Thoracic aorta (tissue), 2 donors: ENCODE measurements around the gene LRRC8A. TPM values are rescaled to one million over a fixed set of nuclear protein-coding genes. Genes with fewer than 3 reads are reported as not detected.

Experiments
- ATAC-seq: fragments of 150-250 bp; one replicate; pipeline ENCODE4 v1.8.0; 2017; ENCODE audit warnings: low read depth; ENCODE audit not compliant: insufficient number of reproducible peaks, low FRiP score
- DNase-seq: peaks from one replicate; pipeline ENCODE4 v3.0.0-alpha.2; 2020; ENCODE audit warnings: low spot score
- H3K27ac ChIP-seq, 2 donors: fragments of 200-600 bp; sonication (generic); 1 replicate in 1 of 2; 2 replicates in 1 of 2; pipeline ENCODE4 v1.5.1; 2016; ENCODE audit warnings: mild to moderate bottlenecking in 2 of 2, moderate library complexity in 2 of 2
- H3K27me3 ChIP-seq: fragments of 200-600 bp; sonication (generic); replicated peaks from 2 replicates; pipeline ENCODE4 v1.6.0; 2016; ENCODE audit warnings: mild to moderate bottlenecking; ENCODE audit not compliant: insufficient read depth
- H3K36me3 ChIP-seq: fragments of 200-600 bp; sonication (generic); one replicate; pipeline ENCODE4 v1.5.1; 2016
- H3K4me1 ChIP-seq, 2 donors: fragments of 200-600 bp; sonication (generic); 1 replicate in 1 of 2; 2 replicates in 1 of 2; pipeline versions ENCODE4 v1.5.1 to v1.6.0; 2016; ENCODE audit warnings: low read depth in 2 of 2, mild to moderate bottlenecking in 1 of 2; ENCODE audit not compliant: control insufficient read depth in 1 of 2
- H3K4me3 ChIP-seq: fragments of 200-600 bp; sonication (generic); 2 replicates; pipeline ENCODE4 v1.5.1; 2016; ENCODE audit warnings: mild to moderate bottlenecking
- H3K9me3 ChIP-seq: fragments of 200-600 bp; sonication (generic); 2 replicates; pipeline ENCODE4 v1.5.1; 2016
- total RNA-seq, 2 donors: library from RNA; depleted of rRNA; stranded (reverse); fragments of >200 nt; gene quantifications; one replicate each; pipeline versions ENCODE4 v1.1.0 to v1.2.3, GENCODE V29; 2016
- TF ChIP-seq, protein P1 (sequence below): fragments of 200-600 bp; sonication (generic); IDR thresholded peaks from one replicate; pipeline ENCODE4 v1.5.1; 2019; ENCODE audit warnings: antibody characterized with exemption

LRRC8A gene
- total RNA-seq, 2 donors from 2014 or later, result 125 to 161 TPM

GRCh38 chr9:128917151-128917849, 35.4 kb downstream of the LRRC8A start:
- no peak for ATAC-seq
- Histone ChIP-seq H3K27ac (peak overlapping the region; percentile 96), H3K36me3 (peaks cover 24% of the 10 kb centered on the region), H3K4me3 (no peak overlapping the region), H3K27me3 (no peaks in the 10 kb centered on the region), H3K4me1 (peaks cover 72 to 95% of the 10 kb centered on the region in 2 donors), H3K9me3 (no peaks in the 10 kb centered on the region)
- DNase-seq, result peak; percentile 55
- TF ChIP-seq, protein P1, sequence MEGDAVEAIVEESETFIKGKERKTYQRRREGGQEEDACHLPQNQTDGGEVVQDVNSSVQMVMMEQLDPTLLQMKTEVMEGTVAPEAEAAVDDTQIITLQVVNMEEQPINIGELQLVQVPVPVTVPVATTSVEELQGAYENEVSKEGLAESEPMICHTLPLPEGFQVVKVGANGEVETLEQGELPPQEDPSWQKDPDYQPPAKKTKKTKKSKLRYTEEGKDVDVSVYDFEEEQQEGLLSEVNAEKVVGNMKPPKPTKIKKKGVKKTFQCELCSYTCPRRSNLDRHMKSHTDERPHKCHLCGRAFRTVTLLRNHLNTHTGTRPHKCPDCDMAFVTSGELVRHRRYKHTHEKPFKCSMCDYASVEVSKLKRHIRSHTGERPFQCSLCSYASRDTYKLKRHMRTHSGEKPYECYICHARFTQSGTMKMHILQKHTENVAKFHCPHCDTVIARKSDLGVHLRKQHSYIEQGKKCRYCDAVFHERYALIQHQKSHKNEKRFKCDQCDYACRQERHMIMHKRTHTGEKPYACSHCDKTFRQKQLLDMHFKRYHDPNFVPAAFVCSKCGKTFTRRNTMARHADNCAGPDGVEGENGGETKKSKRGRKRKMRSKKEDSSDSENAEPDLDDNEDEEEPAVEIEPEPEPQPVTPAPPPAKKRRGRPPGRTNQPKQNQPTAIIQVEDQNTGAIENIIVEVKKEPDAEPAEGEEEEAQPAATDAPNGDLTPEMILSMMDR, result no peak

DNA sequence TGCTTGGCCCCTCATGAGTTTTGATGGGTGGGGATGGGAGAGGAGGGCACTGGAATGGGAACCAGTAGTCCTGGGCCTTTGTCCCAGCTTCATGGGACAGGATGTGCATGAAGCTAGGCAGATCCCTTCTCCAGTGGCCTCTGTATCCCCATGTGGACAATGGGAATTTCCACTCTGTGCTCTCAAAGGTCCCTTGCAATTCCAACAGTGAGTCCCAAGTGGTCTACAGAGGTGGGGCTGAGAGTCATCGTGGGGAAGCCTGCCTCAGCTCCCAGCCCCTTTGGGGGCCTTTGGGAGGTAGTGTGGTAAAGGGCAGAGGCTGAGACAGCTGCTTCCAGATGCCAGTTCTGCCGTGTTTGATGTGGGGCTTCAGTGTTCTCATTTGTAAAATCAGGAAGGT, 37.0 kb downstream of the LRRC8A start:
- H3K27ac ChIP-seq, result peak overlapping the region; percentile 88 to 96
- no peak overlapping the region for H3K4me3 ChIP-seq
- H3K9me3 ChIP-seq, result no peaks in the 10 kb centered on the region
- H3K27me3 ChIP-seq, result no peaks in the 10 kb centered on the region
- H3K36me3 ChIP-seq, result peaks cover 22% of the 10 kb centered on the region
- H3K4me1 ChIP-seq, result peaks cover 61 to 93% of the 10 kb centered on the region in 2 donors
- TF ChIP-seq, protein P1, result no peak
- DNase-seq (no peak), ATAC-seq (no peak)

GRCh38 chr9:128919402-128920089, 37.6 kb downstream of the LRRC8A start:
- TF ChIP-seq, protein P1, result no peak
- Histone ChIP-seq H3K27me3 (no peaks in the 10 kb centered on the region), H3K4me1 (peaks cover 56 to 87% of the 10 kb centered on the region in 2 donors), H3K27ac (peak overlapping the region; percentile 88 to 96), H3K4me3 (no peak overlapping the region), H3K36me3 (peaks cover 16% of the 10 kb centered on the region), H3K9me3 (no peaks in the 10 kb centered on the region)
- no peak for ATAC-seq
- no peak for DNase-seq

GRCh38 chr9:128920381-128921058, 38.6 kb downstream of the LRRC8A start, which contains the start of gene PHYHD1:
TSS of gene PHYHD1 (plus strand) at chr9:128920982. CDS start at chr9:128922324, 1,342 bp downstream.
- Histone ChIP-seq H3K4me1 (peaks cover 46 to 77% of the 10 kb centered on the region in 2 donors), H3K9me3 (no peaks in the 10 kb centered on the region), H3K36me3 (peaks cover 9% of the 10 kb centered on the region), H3K4me3 (peak within 1 kb of the TSS; percentile 74), H3K27ac (peak within 1 kb of the TSS; percentile 88 to 96), H3K27me3 (no peaks in the 10 kb centered on the region)
- DNase-seq (peak; percentile 77), ATAC-seq (peak; percentile 18)
- TF ChIP-seq, protein P1, result no peak
